ENCODE measurements around the gene TOP1.

Gene TOP1

GRCh38 chr20:41027872-41028358, 707 bp upstream of the TOP1 start:
- ATAC-seq (ENCODE audit: low read depth), result no peak
- Histone ChIP-seq H3K4me3 (ENCODE audit: severe bottlenecking) (peak overlapping the region; percentile 28), H3K36me3 (ENCODE audit: low read depth) (peaks cover 36% of the 10 kb centered on the region), H3K4me1 (ENCODE audit: insufficient read depth, poor library complexity, severe bottlenecking) (peaks cover 28% of the 10 kb centered on the region), H3K9me3 (ENCODE audit: severe bottlenecking) (no peaks in the 10 kb centered on the region), H3K27me3 (ENCODE audit: insufficient read depth, poor library complexity, severe bottlenecking) (no peaks in the 10 kb centered on the region), H3K27ac (ENCODE audit: poor library complexity, severe bottlenecking) (peak overlapping the region; percentile 79)
- no peak for DNase-seq (ENCODE audit: low spot score)
- no peak for TF ChIP-seq CTCF (IDR thresholded peaks at IDR 0.05; ENCODE audit: poor library complexity, severe bottlenecking)

GRCh38 chr20:41029150-41029901, 704 bp downstream of the TOP1 start:
- H3K4me3 ChIP-seq (ENCODE audit: severe bottlenecking), result peak overlapping the region; percentile 73
- ATAC-seq (ENCODE audit: low read depth) (peak; percentile 20; the same call in 2 of the 3 replicates), DNase-seq (ENCODE audit: low spot score) (no peak)
- peaks cover 37% of the 10 kb centered on the region for H3K4me1 ChIP-seq (ENCODE audit: insufficient read depth, poor library complexity, severe bottlenecking)
- no peaks in the 10 kb centered on the region for H3K27me3 ChIP-seq (ENCODE audit: insufficient read depth, poor library complexity, severe bottlenecking)
- H3K36me3 ChIP-seq (ENCODE audit: low read depth), result peaks cover 49% of the 10 kb centered on the region
- H3K9me3 ChIP-seq (ENCODE audit: severe bottlenecking), result no peaks in the 10 kb centered on the region
- no peak for TF ChIP-seq CTCF (IDR thresholded peaks at IDR 0.05; ENCODE audit: poor library complexity, severe bottlenecking)
- H3K27ac ChIP-seq (ENCODE audit: poor library complexity, severe bottlenecking), result peak overlapping the region; percentile 79

- DNase-seq (ENCODE audit: low spot score), result no peak
- ATAC-seq (ENCODE audit: low read depth), result no peak
- H3K36me3 ChIP-seq (ENCODE audit: low read depth), result peaks cover 56% of the 10 kb centered on the region
- H3K27ac ChIP-seq (ENCODE audit: poor library complexity, severe bottlenecking), result peak overlapping the region; percentile 79
- no peak for TF ChIP-seq CTCF (IDR thresholded peaks at IDR 0.05; ENCODE audit: poor library complexity, severe bottlenecking)
- peaks cover 37% of the 10 kb centered on the region for H3K4me1 ChIP-seq (ENCODE audit: insufficient read depth, poor library complexity, severe bottlenecking)
- peak overlapping the region; percentile 73 for H3K4me3 ChIP-seq (ENCODE audit: severe bottlenecking)
- no peaks in the 10 kb centered on the region for H3K9me3 ChIP-seq (ENCODE audit: severe bottlenecking)
- no peaks in the 10 kb centered on the region for H3K27me3 ChIP-seq (ENCODE audit: insufficient read depth, poor library complexity, severe bottlenecking)
Measured at GRCh38 chr20:41030061-41030460, 1.4 kb downstream of the TOP1 start.

- ATAC-seq (ENCODE audit: low read depth), result peak; percentile 13
- Histone ChIP-seq H3K4me3 (ENCODE audit: severe bottlenecking) (peak overlapping the region; percentile 73), H3K36me3 (ENCODE audit: low read depth) (peaks cover 62% of the 10 kb centered on the region), H3K4me1 (ENCODE audit: insufficient read depth, poor library complexity, severe bottlenecking) (peaks cover 44% of the 10 kb centered on the region), H3K27me3 (ENCODE audit: insufficient read depth, poor library complexity, severe bottlenecking) (no peaks in the 10 kb centered on the region), H3K9me3 (ENCODE audit: severe bottlenecking) (no peaks in the 10 kb centered on the region), H3K27ac (ENCODE audit: poor library complexity, severe bottlenecking) (peak overlapping the region; percentile 79)
- no peak for TF ChIP-seq CTCF (IDR thresholded peaks at IDR 0.05; ENCODE audit: poor library complexity, severe bottlenecking)
- no peak for DNase-seq (ENCODE audit: low spot score)
Measured at GRCh38 chr20:41030531-41031242, 2.1 kb downstream of the TOP1 start.
